Suprapubic skin (tissue), 4 donors: ENCODE results near the gene FATE1.

ENCODE experiments used
- CTCF ChIP-seq, 2 donors: fragments of 200-600 bp in 1 of 2; fragments of 450-650 bp in 1 of 2; sonication (generic) in 1 of 2; IDR thresholded peaks; one replicate each; pipeline ENCODE4 v1.5.1; 2016 to 2019; ENCODE audit warnings: antibody characterized with exemption in 2 of 2, mild to moderate bottlenecking in 1 of 2, moderate library complexity in 1 of 2
- EP300 ChIP-seq: sonication (generic); formaldehyde crosslinking; IDR thresholded peaks from one replicate; pipeline ENCODE4 v1.6.1; 2017; ENCODE audit warnings: antibody characterized with exemption
- POLR2A ChIP-seq, 2 donors: fragments of 450-650 bp; IDR thresholded peaks; one replicate each; pipeline ENCODE4 v1.6.1; 2017; ENCODE audit warnings: antibody characterized with exemption in 2 of 2, mild to moderate bottlenecking in 2 of 2, moderate library complexity in 2 of 2
- POLR2AphosphoS5 ChIP-seq, 3 donors: sonication (generic); formaldehyde crosslinking; IDR thresholded peaks; one replicate each; pipeline ENCODE4 v1.6.1; 2017; ENCODE audit warnings: antibody characterized with exemption in 3 of 3

DNA sequence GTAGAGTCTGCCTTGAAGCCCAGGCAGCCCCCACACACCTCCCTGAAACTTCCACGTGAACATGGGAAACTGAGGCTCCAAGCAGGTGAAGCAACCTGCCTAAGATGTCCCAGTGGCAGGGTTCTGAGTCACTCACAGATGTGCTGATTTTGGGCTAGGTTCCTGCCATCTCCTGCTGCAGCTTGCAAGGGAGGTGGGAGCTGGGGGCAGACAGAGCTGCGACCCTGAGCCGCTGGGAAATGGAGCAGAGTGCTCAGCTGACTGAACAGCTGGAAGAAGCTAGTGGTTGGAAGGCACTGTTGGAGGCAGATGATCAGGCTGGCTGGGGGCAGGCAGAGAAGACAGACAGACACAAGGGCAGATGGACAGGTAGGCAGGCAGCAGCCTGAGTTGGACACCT, 3.6 kb upstream of the FATE1 start:
- TF ChIP-seq CTCF (IDR thresholded peaks at IDR 0.05) = no peak
- TF ChIP-seq POLR2A (IDR thresholded peaks at IDR 0.05) = no peak
- TF ChIP-seq POLR2AphosphoS5 (IDR thresholded peaks at IDR 0.05) = no peak
- no peak for TF ChIP-seq EP300
